Skeletal muscle cell (primary cell): ENCODE measurements around the gene ANO8.
"Not testable (repeated sequence)": the region's sequence is repeated elsewhere in the genome, so short reads cannot be mapped to it uniquely, and the experiment has no call there.

Experiments
- DNase-seq: peaks from one replicate; pipeline ENCODE4 v3.0.0-alpha.2; 2010; ENCODE audit warnings: low read depth
- H3K4me3 ChIP-seq: 2 replicates; pipeline ENCODE4 v1.5.1; 2011; ENCODE audit warnings: low read depth, mild to moderate bottlenecking, control low read depth, low read length, moderate library complexity

ANO8 gene

GRCh38 chr19:17334414-17335409 is at the start of gene ANO8:
Gene ANO8, minus strand, starts transcription at chr19:17334855. Its CDS starts 185 bp downstream, at chr19:17334670.
- DNase-seq = peak; percentile 98
- peak within 1 kb of the TSS; percentile 79 for H3K4me3 ChIP-seq

- no peak overlapping the region for H3K4me3 ChIP-seq
- no peak for DNase-seq
Measured at GRCh38 chr19:17380426-17381138, 45.9 kb upstream of the ANO8 start.

GRCh38 chr19:17379221-17379631 is 44.6 kb upstream of the ANO8 start:
- DNase-seq = no peak
- no peak overlapping the region for H3K4me3 ChIP-seq

- H3K4me3 ChIP-seq = no peak overlapping the region
- DNase-seq = no peak
Measured at GRCh38 chr19:17378271-17378670, 43.6 kb upstream of the ANO8 start.

GRCh38 chr19:17376935-17377600 is 42.4 kb upstream of the ANO8 start, which contains the start of gene PLVAP:
Gene PLVAP, minus strand, starts transcription at chr19:17377342. Its CDS starts 54 bp downstream, at chr19:17377288.
- no peak for DNase-seq

GRCh38 chr19:17370026-17370587 is 35.5 kb upstream of the ANO8 start:
- DNase-seq = peak; percentile 31
- no peak overlapping the region for H3K4me3 ChIP-seq

More at GRCh38 chr19:17376935-17377600, 42.4 kb upstream of the ANO8 start, which contains the start of gene PLVAP:
- no peak within 1 kb of the TSS for H3K4me3 ChIP-seq

- no peak for DNase-seq
- H3K4me3 ChIP-seq = no peak overlapping the region
Measured at GRCh38 chr19:17365361-17365760, 30.7 kb upstream of the ANO8 start.

GRCh38 chr19:17363852-17364605 is 29.4 kb upstream of the ANO8 start:
- H3K4me3 ChIP-seq, DNase-seq: not testable (repeated sequence)

GRCh38 chr19:17359905-17360800 is 25.5 kb upstream of the ANO8 start:
- no peak for DNase-seq
- H3K4me3 ChIP-seq = no peak overlapping the region

GRCh38 chr19:17358395-17358794 is 23.7 kb upstream of the ANO8 start:
- H3K4me3 ChIP-seq = no peak overlapping the region
- no peak for DNase-seq

GRCh38 chr19:17357724-17358123 is 23.1 kb upstream of the ANO8 start:
- no peak for DNase-seq
- H3K4me3 ChIP-seq = no peak overlapping the region

- no peak for DNase-seq
- no peak overlapping the region for H3K4me3 ChIP-seq
Measured at GRCh38 chr19:17357078-17357666, 22.5 kb upstream of the ANO8 start.

- no peak overlapping the region for H3K4me3 ChIP-seq
- no peak for DNase-seq
Measured at GRCh38 chr19:17353386-17353785, 18.7 kb upstream of the ANO8 start.

GRCh38 chr19:17352608-17353280 is 18.1 kb upstream of the ANO8 start:
- DNase-seq = no peak
- H3K4me3 ChIP-seq = no peak overlapping the region

GRCh38 chr19:17351815-17352435 is 17.3 kb upstream of the ANO8 start:
- DNase-seq = no peak
- no peak overlapping the region for H3K4me3 ChIP-seq

- DNase-seq = no peak
- no peak overlapping the region for H3K4me3 ChIP-seq
Measured at GRCh38 chr19:17348700-17349099, 14.0 kb upstream of the ANO8 start.
